Osteoblast (primary cell): Measurements from ENCODE around the gene USP21. TPM values are rescaled to one million over a fixed set of nuclear protein-coding genes. Genes with fewer than 3 reads are reported as not detected.

ENCODE experiments used
- DNase-seq: peaks from one replicate; pipeline ENCODE4 v3.0.0; 2011; ENCODE audit warnings: low spot score, mixed read lengths; ENCODE audit not compliant: insufficient read length; ENCODE audit errors: missing footprints
- H2AFZ ChIP-seq: 2 replicates; pipeline ENCODE4 v1.6.0; 2011; ENCODE audit warnings: mild to moderate bottlenecking, low read length
- H3K27ac ChIP-seq: 2 replicates; pipeline ENCODE4 v1.5.1; 2011; ENCODE audit warnings: mild to moderate bottlenecking, low read depth, low read length, moderate library complexity
- H3K27me3 ChIP-seq: 2 replicates; pipeline ENCODE4 v1.6.0; 2012; ENCODE audit warnings: mild to moderate bottlenecking, control low read depth, inconsistent platforms, low read length, moderate library complexity; ENCODE audit not compliant: insufficient read depth
- H3K36me3 ChIP-seq: 2 replicates; pipeline ENCODE4 v1.5.1; 2011; ENCODE audit warnings: mild to moderate bottlenecking, low read length, control low read depth, moderate library complexity; ENCODE audit not compliant: insufficient read depth
- H3K4me1 ChIP-seq: 2 replicates; pipeline ENCODE4 v1.5.1; 2011; ENCODE audit warnings: mild to moderate bottlenecking, low read length, control low read depth, moderate library complexity; ENCODE audit not compliant: insufficient read depth
- H3K4me2 ChIP-seq: 2 replicates; pipeline ENCODE4 v1.6.0; 2011; ENCODE audit warnings: mild to moderate bottlenecking, low read length; ENCODE audit not compliant: insufficient read depth
- H3K4me3 ChIP-seq: fragments of 200-600 bp; sonication (generic); 3 replicates; pipeline ENCODE4 v1.5.1; 2012; ENCODE audit warnings: mild to moderate bottlenecking, low read length, inconsistent platforms; ENCODE audit not compliant: insufficient read depth
- H3K79me2 ChIP-seq: 2 replicates; pipeline ENCODE4 v1.6.0; 2012; ENCODE audit warnings: mild to moderate bottlenecking, low read length, control low read depth, inconsistent platforms; ENCODE audit not compliant: insufficient read depth
- H3K9me3 ChIP-seq: 2 replicates; pipeline ENCODE4 v1.5.1; 2011; ENCODE audit warnings: low read depth, low read length, control low read depth
- H4K20me1 ChIP-seq: 2 replicates; pipeline ENCODE4 v1.6.0; 2012; ENCODE audit warnings: mild to moderate bottlenecking, low read length, control low read depth; ENCODE audit not compliant: insufficient read depth
- total RNA-seq: library from RNA; depleted of rRNA; stranded (reverse); fragments of >200 nt; gene quantifications from 2 replicates; pipeline ENCODE4 v1.2.3, GENCODE V29; 2012
- TF ChIP-seq, protein P1 (sequence below): IDR thresholded peaks from 2 replicates; pipeline ENCODE4 v1.5.1; 2011; ENCODE audit warnings: mild to moderate bottlenecking, low read depth, low read length, moderate library complexity; ENCODE audit errors: extremely low read depth

The USP21 gene
- total RNA-seq, 1 donor, result 8.0 TPM

DNA sequence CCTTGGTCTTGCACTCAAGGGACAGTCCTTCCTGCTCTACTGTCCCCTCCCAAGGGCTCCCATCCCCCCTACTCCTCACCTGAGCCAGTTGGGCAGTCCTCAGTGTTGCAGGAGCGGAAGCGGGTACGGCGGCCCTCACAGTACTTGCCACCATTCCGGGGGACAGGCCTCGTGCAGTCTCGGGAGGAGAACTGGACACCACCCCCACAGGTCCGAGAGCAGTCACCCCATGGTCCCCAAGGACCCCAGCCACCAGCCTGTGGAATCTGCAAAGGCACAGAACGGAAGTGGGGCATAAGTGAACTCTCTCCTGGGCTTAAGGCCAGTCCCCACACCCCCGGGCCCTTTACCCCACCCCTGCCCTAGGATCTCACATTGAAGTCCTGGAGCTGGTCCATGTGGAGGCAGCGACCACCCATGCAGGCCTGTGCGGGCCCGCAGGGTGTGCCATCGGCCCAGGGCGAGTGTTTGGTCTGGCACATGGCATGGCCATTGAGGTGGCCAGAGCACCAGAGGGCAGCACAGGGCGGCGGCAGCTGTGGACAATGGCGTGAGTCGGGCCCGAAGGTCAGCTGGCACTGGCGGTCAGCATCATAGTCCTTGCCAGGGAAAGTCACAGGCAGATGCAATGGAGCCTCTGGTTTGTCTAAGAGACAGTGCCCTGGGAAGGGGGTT, 34.4 kb downstream of the USP21 start:
- Histone ChIP-seq H3K27ac (peak overlapping the region; percentile 26), H3K36me3 (peaks cover 17% of the 10 kb centered on the region), H3K27me3 (no peaks in the 10 kb centered on the region), H2AFZ (peak overlapping the region; percentile 44), H3K4me2 (no peak overlapping the region), H4K20me1 (no peaks in the 10 kb centered on the region), H3K4me1 (peaks cover 27% of the 10 kb centered on the region), H3K79me2 (peaks cover 11% of the 10 kb centered on the region), H3K4me3 (no peak overlapping the region), H3K9me3 (no peaks in the 10 kb centered on the region)
- peak; percentile 89 for DNase-seq
- TF ChIP-seq, protein P1, sequence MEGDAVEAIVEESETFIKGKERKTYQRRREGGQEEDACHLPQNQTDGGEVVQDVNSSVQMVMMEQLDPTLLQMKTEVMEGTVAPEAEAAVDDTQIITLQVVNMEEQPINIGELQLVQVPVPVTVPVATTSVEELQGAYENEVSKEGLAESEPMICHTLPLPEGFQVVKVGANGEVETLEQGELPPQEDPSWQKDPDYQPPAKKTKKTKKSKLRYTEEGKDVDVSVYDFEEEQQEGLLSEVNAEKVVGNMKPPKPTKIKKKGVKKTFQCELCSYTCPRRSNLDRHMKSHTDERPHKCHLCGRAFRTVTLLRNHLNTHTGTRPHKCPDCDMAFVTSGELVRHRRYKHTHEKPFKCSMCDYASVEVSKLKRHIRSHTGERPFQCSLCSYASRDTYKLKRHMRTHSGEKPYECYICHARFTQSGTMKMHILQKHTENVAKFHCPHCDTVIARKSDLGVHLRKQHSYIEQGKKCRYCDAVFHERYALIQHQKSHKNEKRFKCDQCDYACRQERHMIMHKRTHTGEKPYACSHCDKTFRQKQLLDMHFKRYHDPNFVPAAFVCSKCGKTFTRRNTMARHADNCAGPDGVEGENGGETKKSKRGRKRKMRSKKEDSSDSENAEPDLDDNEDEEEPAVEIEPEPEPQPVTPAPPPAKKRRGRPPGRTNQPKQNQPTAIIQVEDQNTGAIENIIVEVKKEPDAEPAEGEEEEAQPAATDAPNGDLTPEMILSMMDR, result peak; percentile 36

DNA sequence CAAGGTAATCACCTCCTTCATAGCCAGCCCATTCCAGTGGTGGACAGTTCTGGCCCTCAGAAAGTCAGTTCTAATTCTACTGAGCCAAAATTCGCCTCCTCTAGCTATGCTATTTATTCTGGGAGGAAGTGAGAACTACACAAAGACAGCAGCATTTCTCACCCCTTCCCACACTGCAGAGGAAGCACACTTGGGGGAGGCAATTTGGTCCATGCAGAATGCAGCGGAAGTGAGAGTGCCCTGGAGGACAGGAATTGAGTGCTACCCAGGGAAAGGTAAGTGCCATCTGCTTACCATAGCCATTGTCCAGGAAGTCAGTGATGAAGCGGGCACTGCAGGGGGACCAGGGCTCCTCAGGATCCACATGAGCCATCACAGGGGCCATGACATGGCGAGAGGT, 35.9 kb downstream of the USP21 start:
- Histone ChIP-seq H3K27me3 (no peaks in the 10 kb centered on the region), H3K79me2 (peaks cover 11% of the 10 kb centered on the region), H2AFZ (no peak overlapping the region), H3K27ac (no peak overlapping the region), H3K36me3 (peaks cover 17% of the 10 kb centered on the region), H3K4me3 (no peak overlapping the region), H4K20me1 (no peaks in the 10 kb centered on the region), H3K4me1 (peaks cover 34% of the 10 kb centered on the region), H3K9me3 (no peaks in the 10 kb centered on the region), H3K4me2 (no peak overlapping the region)
- DNase-seq, result no peak
- TF ChIP-seq, protein P1, result no peak

DNA sequence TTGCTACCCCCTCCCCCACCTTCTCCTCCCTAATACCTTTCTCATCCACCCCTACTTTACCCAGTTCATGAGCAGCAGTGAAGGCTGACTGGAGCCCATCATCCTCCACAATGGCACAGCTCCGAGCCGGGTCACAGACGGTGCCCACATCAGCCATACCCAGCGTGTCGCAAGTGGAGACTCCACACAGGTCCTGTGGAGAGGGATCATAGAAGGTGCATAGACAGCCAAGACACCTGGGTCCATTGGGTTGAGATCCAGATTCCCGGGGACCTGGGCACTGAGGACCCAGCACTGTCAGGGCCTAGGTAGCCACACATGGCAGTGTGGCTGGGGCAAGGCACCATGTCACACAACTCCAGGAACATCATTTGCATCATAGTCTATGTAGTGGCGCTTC, 36.8 kb downstream of the USP21 start:
- no peak overlapping the region for H2AFZ ChIP-seq
- H3K9me3 ChIP-seq, result no peaks in the 10 kb centered on the region
- TF ChIP-seq, protein P1, result no peak
- peak overlapping the region; percentile 72 for H3K4me2 ChIP-seq
- peaks cover 14% of the 10 kb centered on the region for H3K36me3 ChIP-seq
- H4K20me1 ChIP-seq, result no peaks in the 10 kb centered on the region
- H3K27ac ChIP-seq, result peak overlapping the region; percentile 91
- H3K27me3 ChIP-seq, result no peaks in the 10 kb centered on the region
- no peak overlapping the region for H3K4me3 ChIP-seq
- H3K79me2 ChIP-seq, result peaks cover 11% of the 10 kb centered on the region
- H3K4me1 ChIP-seq, result peaks cover 43% of the 10 kb centered on the region
- DNase-seq, result no peak

DNA sequence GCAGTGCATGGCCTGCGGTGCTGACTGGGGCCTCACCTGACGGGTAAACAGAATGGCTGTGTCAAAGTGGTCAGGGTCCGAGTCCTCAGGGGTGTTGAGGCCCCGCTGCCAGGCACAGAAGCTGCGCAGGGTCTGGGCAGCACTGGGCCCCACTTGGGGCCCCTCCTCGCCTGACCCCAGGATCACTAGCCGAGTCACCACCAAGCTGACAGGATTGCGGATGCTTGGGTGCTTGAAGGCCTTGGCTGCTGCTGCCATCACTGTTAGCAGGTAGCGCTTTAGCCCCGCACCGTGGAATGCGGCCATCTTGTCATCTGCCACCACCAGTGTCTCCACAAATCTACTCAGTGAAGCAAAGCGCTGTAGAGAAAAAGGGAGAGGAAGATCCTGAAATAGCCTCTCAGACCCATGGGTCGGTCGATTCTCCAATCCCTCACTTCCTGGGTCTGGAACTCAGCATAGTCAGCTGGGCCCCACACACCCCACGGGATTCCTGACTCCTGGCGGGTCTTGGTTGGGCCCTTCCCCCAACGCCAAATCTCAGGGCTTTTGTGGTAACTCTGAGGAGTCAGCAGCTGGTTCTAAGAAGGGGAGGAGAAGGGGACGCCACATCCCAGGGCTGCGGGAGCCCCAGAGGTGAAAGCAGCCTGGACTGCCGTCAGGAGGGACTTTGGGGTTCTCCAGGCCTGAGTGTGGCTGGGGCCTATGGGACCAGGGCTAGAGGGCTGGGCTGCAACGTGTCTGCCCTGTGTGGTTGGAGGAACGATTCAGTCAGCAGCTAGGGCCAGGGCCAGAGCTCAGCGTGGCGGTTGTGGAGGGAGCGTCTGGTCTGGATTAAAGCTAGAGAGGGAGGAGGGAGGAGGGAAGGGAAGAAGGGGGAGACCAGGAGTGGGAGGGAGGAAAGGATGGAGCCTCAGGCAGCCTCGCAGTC, 37.5 kb downstream of the USP21 start:
- peak overlapping the region; percentile 91 for H3K27ac ChIP-seq
- TF ChIP-seq, protein P1, result no peak
- H3K4me1 ChIP-seq, result peaks cover 49% of the 10 kb centered on the region
- H3K79me2 ChIP-seq, result peaks cover 11% of the 10 kb centered on the region
- peak overlapping the region; percentile 66 for H3K4me3 ChIP-seq
- peak overlapping the region; percentile 72 for H3K4me2 ChIP-seq
- H2AFZ ChIP-seq, result peak overlapping the region; percentile 88
- H3K36me3 ChIP-seq, result peaks cover 7% of the 10 kb centered on the region
- H3K27me3 ChIP-seq, result no peaks in the 10 kb centered on the region
- no peaks in the 10 kb centered on the region for H3K9me3 ChIP-seq
- DNase-seq, result peak; percentile 92
- no peaks in the 10 kb centered on the region for H4K20me1 ChIP-seq
